ENCODE measurements around the gene SOAT1.

SOAT1 gene

GRCh38 chr1:179305450-179305849 is 11.9 kb downstream of the SOAT1 start:
- DNase-seq (ENCODE audit: low read depth, low spot score): no peak

GRCh38 chr1:179310291-179310690 is 16.7 kb downstream of the SOAT1 start:
- DNase-seq (ENCODE audit: low read depth, low spot score): peak; percentile 42

- DNase-seq (ENCODE audit: low read depth, low spot score): peak; percentile 37
Measured at GRCh38 chr1:179310721-179311120, 17.1 kb downstream of the SOAT1 start.

GRCh38 chr1:179311149-179311700 is 17.6 kb downstream of the SOAT1 start:
- no peak for DNase-seq (ENCODE audit: low read depth, low spot score)

GRCh38 chr1:179313004-179313403 is 19.4 kb downstream of the SOAT1 start:
- no peak for DNase-seq (ENCODE audit: low read depth, low spot score)

- DNase-seq (ENCODE audit: low read depth, low spot score): no peak
Measured at GRCh38 chr1:179314928-179315327, 21.3 kb downstream of the SOAT1 start.

- DNase-seq (ENCODE audit: low read depth, low spot score): no peak
Measured at GRCh38 chr1:179318491-179318890, 24.9 kb downstream of the SOAT1 start.

- no peak for DNase-seq (ENCODE audit: low read depth, low spot score)
Measured at GRCh38 chr1:179321533-179322216, 28.1 kb downstream of the SOAT1 start.

- no peak for DNase-seq (ENCODE audit: low read depth, low spot score)
Measured at GRCh38 chr1:179322557-179322956, 29.0 kb downstream of the SOAT1 start.

- no peak for DNase-seq (ENCODE audit: low read depth, low spot score)
Measured at GRCh38 chr1:179323436-179323835, 29.8 kb downstream of the SOAT1 start.

GRCh38 chr1:179325836-179326235 is 32.2 kb downstream of the SOAT1 start:
- no peak for DNase-seq (ENCODE audit: low read depth, low spot score)

GRCh38 chr1:179326746-179327145 is 33.1 kb downstream of the SOAT1 start:
- DNase-seq (ENCODE audit: low read depth, low spot score): no peak

- no peak for DNase-seq (ENCODE audit: low read depth, low spot score)
Measured at GRCh38 chr1:179327196-179327595, 33.6 kb downstream of the SOAT1 start.

GRCh38 chr1:179327679-179328078 is 34.1 kb downstream of the SOAT1 start:
- no peak for DNase-seq (ENCODE audit: low read depth, low spot score)

GRCh38 chr1:179329862-179330261 is 36.3 kb downstream of the SOAT1 start:
- no peak for DNase-seq (ENCODE audit: low read depth, low spot score)

GRCh38 chr1:179334440-179334839 is 40.8 kb downstream of the SOAT1 start:
- no peak for DNase-seq (ENCODE audit: low read depth, low spot score)

- no peak for DNase-seq (ENCODE audit: low read depth, low spot score)
Measured at GRCh38 chr1:179337288-179337687, 43.7 kb downstream of the SOAT1 start.

GRCh38 chr1:179337942-179338560 is 44.5 kb downstream of the SOAT1 start:
- DNase-seq (ENCODE audit: low read depth, low spot score): no peak

GRCh38 chr1:179340918-179341317 is 47.3 kb downstream of the SOAT1 start:
- no peak for DNase-seq (ENCODE audit: low read depth, low spot score)

- DNase-seq (ENCODE audit: low read depth, low spot score): no peak
Measured at GRCh38 chr1:179341943-179342547, 48.4 kb downstream of the SOAT1 start.

GRCh38 chr1:179342740-179343404 is 49.3 kb downstream of the SOAT1 start:
- DNase-seq (ENCODE audit: low read depth, low spot score): no peak

GRCh38 chr1:179351281-179351680 is 57.7 kb downstream of the SOAT1 start:
- peak; percentile 58 for DNase-seq (ENCODE audit: low read depth, low spot score)

All from astrocyte of the hippocampus (primary cell).